Measurements from ENCODE around the gene LUC7L2. TPM values are rescaled to one million over a fixed set of nuclear protein-coding genes. Genes with fewer than 3 reads are reported as not detected.

LUC7L2 gene
- total and polyA plus RNA-seq, 9 of the 15 experiments (the other 6 are each of a cell fraction or from before 2014, with no cell fraction given): 56.1 to 207 (median 141) TPM

DNA sequence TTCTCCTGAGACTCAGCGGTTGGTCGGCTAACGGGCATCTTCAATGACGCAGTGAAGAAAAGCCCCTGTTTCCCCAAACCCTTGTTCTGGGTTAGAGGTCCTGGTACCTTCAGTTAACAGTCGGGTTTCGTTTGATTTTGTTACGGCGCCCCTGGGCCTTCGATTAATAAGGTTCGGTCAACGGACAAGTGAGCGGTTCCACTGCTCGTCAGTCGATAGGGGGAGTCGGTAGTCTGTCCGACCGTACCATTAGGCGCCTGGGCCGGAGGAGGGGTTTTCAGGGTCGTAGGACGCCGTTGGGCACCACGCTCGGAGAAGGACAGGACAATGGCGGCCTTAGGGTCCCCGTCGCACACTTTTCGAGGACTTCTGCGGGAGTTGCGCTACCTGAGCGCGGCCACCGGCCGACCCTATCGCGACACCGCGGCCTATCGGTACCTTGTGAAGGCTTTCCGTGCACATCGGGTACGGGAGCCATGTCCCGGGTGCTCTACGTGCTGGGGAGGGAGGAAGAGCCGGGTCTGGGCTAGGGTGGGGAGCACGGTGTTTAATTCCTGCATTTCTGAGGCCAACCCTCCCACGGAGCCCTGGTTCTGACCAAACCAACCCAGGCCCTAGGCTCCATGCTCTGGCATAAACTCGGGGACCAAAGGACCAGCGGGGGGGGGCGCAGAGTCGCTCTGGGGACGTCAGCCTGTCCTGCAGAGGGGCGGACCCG lies 18.5 kb upstream of the LUC7L2 start, which contains the start of gene FMC1 (continued):
- TF ChIP-seq, protein P1, sequence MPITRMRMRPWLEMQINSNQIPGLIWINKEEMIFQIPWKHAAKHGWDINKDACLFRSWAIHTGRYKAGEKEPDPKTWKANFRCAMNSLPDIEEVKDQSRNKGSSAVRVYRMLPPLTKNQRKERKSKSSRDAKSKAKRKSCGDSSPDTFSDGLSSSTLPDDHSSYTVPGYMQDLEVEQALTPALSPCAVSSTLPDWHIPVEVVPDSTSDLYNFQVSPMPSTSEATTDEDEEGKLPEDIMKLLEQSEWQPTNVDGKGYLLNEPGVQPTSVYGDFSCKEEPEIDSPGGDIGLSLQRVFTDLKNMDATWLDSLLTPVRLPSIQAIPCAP (CRISPR knock-in tag; IDR thresholded peaks at IDR 0.05; ENCODE audit: borderline replicate concordance): peak; percentile 74; the same call in 1 of the 2 replicates
- TF ChIP-seq, protein P2, sequence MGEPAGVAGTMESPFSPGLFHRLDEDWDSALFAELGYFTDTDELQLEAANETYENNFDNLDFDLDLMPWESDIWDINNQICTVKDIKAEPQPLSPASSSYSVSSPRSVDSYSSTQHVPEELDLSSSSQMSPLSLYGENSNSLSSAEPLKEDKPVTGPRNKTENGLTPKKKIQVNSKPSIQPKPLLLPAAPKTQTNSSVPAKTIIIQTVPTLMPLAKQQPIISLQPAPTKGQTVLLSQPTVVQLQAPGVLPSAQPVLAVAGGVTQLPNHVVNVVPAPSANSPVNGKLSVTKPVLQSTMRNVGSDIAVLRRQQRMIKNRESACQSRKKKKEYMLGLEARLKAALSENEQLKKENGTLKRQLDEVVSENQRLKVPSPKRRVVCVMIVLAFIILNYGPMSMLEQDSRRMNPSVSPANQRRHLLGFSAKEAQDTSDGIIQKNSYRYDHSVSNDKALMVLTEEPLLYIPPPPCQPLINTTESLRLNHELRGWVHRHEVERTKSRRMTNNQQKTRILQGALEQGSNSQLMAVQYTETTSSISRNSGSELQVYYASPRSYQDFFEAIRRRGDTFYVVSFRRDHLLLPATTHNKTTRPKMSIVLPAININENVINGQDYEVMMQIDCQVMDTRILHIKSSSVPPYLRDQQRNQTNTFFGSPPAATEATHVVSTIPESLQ (CRISPR knock-in tag; IDR thresholded peaks at IDR 0.05): peak; percentile 78
- TF ChIP-seq, protein P3, sequence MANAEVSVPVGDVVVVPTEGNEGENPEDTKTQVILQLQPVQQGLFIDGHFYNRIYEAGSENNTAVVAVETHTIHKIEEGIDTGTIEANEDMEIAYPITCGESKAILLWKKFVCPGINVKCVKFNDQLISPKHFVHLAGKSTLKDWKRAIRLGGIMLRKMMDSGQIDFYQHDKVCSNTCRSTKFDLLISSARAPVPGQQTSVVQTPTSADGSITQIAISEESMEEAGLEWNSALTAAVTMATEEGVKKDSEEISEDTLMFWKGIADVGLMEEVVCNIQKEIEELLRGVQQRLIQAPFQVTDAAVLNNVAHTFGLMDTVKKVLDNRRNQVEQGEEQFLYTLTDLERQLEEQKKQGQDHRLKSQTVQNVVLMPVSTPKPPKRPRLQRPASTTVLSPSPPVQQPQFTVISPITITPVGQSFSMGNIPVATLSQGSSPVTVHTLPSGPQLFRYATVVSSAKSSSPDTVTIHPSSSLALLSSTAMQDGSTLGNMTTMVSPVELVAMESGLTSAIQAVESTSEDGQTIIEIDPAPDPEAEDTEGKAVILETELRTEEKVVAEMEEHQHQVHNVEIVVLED (CRISPR knock-in tag; IDR thresholded peaks at IDR 0.05): peak; percentile 60
- TF ChIP-seq NFXL1 (CRISPR knock-in tag; IDR thresholded peaks at IDR 0.05) (no peak; the same call in none of the 2 replicates), ARID1B (IDR thresholded peaks at IDR 0.05) (peak; percentile 57), SIN3B (IDR thresholded peaks at IDR 0.05; ENCODE audit: low read depth) (peak; percentile 79), SOX6 (IDR thresholded peaks at IDR 0.05) (peak; percentile 47; the same call in 1 of the 2 replicates), OTX1 (CRISPR knock-in tag; IDR thresholded peaks at IDR 0.05) (peak; percentile 88), ZC3H11A (IDR thresholded peaks at IDR 0.05; ENCODE audit: low read depth, low read length) (no peak), PURB (CRISPR knock-in tag; IDR thresholded peaks at IDR 0.05; ENCODE audit: low read depth) (no peak), PHF20 (IDR thresholded peaks at IDR 0.05; ENCODE audit: partially characterized antibody) (peak; percentile 89), DDX20 (tag; IDR thresholded peaks at IDR 0.05; ENCODE audit: low read depth) (no peak), CREM (IDR thresholded peaks at IDR 0.05; ENCODE audit: low read depth) (peak; percentile 98), ZNF124 (CRISPR knock-in tag; IDR thresholded peaks at IDR 0.05) (no peak)
- TF ChIP-seq, protein P4, sequence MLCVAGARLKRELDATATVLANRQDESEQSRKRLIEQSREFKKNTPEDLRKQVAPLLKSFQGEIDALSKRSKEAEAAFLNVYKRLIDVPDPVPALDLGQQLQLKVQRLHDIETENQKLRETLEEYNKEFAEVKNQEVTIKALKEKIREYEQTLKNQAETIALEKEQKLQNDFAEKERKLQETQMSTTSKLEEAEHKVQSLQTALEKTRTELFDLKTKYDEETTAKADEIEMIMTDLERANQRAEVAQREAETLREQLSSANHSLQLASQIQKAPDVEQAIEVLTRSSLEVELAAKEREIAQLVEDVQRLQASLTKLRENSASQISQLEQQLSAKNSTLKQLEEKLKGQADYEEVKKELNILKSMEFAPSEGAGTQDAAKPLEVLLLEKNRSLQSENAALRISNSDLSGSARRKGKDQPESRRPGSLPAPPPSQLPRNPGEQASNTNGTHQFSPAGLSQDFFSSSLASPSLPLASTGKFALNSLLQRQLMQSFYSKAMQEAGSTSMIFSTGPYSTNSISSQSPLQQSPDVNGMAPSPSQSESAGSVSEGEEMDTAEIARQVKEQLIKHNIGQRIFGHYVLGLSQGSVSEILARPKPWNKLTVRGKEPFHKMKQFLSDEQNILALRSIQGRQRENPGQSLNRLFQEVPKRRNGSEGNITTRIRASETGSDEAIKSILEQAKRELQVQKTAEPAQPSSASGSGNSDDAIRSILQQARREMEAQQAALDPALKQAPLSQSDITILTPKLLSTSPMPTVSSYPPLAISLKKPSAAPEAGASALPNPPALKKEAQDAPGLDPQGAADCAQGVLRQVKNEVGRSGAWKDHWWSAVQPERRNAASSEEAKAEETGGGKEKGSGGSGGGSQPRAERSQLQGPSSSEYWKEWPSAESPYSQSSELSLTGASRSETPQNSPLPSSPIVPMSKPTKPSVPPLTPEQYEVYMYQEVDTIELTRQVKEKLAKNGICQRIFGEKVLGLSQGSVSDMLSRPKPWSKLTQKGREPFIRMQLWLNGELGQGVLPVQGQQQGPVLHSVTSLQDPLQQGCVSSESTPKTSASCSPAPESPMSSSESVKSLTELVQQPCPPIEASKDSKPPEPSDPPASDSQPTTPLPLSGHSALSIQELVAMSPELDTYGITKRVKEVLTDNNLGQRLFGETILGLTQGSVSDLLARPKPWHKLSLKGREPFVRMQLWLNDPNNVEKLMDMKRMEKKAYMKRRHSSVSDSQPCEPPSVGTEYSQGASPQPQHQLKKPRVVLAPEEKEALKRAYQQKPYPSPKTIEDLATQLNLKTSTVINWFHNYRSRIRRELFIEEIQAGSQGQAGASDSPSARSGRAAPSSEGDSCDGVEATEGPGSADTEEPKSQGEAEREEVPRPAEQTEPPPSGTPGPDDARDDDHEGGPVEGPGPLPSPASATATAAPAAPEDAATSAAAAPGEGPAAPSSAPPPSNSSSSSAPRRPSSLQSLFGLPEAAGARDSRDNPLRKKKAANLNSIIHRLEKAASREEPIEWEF (CRISPR knock-in tag; IDR thresholded peaks at IDR 0.05): peak; percentile 95
- TF ChIP-seq, protein P5, sequence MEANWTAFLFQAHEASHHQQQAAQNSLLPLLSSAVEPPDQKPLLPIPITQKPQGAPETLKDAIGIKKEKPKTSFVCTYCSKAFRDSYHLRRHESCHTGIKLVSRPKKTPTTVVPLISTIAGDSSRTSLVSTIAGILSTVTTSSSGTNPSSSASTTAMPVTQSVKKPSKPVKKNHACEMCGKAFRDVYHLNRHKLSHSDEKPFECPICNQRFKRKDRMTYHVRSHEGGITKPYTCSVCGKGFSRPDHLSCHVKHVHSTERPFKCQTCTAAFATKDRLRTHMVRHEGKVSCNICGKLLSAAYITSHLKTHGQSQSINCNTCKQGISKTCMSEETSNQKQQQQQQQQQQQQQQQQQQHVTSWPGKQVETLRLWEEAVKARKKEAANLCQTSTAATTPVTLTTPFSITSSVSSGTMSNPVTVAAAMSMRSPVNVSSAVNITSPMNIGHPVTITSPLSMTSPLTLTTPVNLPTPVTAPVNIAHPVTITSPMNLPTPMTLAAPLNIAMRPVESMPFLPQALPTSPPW (CRISPR knock-in tag; IDR thresholded peaks at IDR 0.05): peak; percentile 92
